ENCODE results near the gene KDM6B. TPM values are rescaled to one million over a fixed set of nuclear protein-coding genes. Genes with fewer than 3 reads are reported as not detected.

KDM6B gene
- polyA plus RNA-seq, 1 donor from 2014 or later: 2.5 TPM

- Histone ChIP-seq H2AFZ (ENCODE audit: low read depth, low read length) (no peak overlapping the region), H4K20me1 (ENCODE audit: insufficient read depth) (no peaks in the 10 kb centered on the region), H3K4me3 (ENCODE audit: low read length) (no peak overlapping the region), H3K9ac (ENCODE audit: low read length) (no peak overlapping the region), H3K27ac (ENCODE audit: low read length) (no peak overlapping the region), H3K9me2 (ENCODE audit: insufficient read depth, low read length) (no peaks in the 10 kb centered on the region), H3K9me3 (ENCODE audit: low read length) (no peaks in the 10 kb centered on the region), H3K4me2 (ENCODE audit: low read length) (no peak overlapping the region), H3F3A (ENCODE audit: insufficient read depth, low read length, poor library complexity, severe bottlenecking) (no peaks in the 10 kb centered on the region), H3K36me3 (ENCODE audit: insufficient read depth, low read length) (no peaks in the 10 kb centered on the region), H3K79me2 (replicated peaks; ENCODE audit: insufficient read depth, low read length) (no peaks in the 10 kb centered on the region), H3K27me3 (ENCODE audit: insufficient read depth, low read depth, low read length) (no peaks in the 10 kb centered on the region)
- TF ChIP-seq SMC3 (conservative IDR thresholded peaks at IDR 0.05; ENCODE audit: poor library complexity): no peak
- TF ChIP-seq EZH2 (IDR thresholded peaks at IDR 0.05; ENCODE audit: borderline replicate concordance, insufficient read depth, low read length, poor library complexity, severe bottlenecking): no peak
- no peak for TF ChIP-seq RAD21 (conservative IDR thresholded peaks at IDR 0.05)
- TF ChIP-seq EP300 (conservative IDR thresholded peaks at IDR 0.05; ENCODE audit: poor library complexity, severe bottlenecking): no peak
- no peak for TF ChIP-seq POLR2AphosphoS5 (IDR thresholded peaks at IDR 0.05)
- TF ChIP-seq MXI1 (conservative IDR thresholded peaks at IDR 0.05; ENCODE audit: poor library complexity, severe bottlenecking): no peak
- no peak for TF ChIP-seq CTCF (IDR thresholded peaks at IDR 0.05; ENCODE audit: poor library complexity, severe bottlenecking)
- no peak for TF ChIP-seq REST (IDR thresholded peaks at IDR 0.05; ENCODE audit: borderline replicate concordance)
- no peak for TF ChIP-seq TAF1 (IDR thresholded peaks at IDR 0.05; ENCODE audit: low read depth)
Observed at GRCh38 chr17:7786866-7787265, 47.2 kb upstream of the KDM6B start.

- no peaks in the 10 kb centered on the region for H3K79me2 ChIP-seq (replicated peaks; ENCODE audit: insufficient read depth, low read length)
- TF ChIP-seq POLR2AphosphoS5 (IDR thresholded peaks at IDR 0.05) (no peak), REST (IDR thresholded peaks at IDR 0.05; ENCODE audit: borderline replicate concordance) (no peak), TAF1 (IDR thresholded peaks at IDR 0.05; ENCODE audit: low read depth) (no peak), RAD21 (conservative IDR thresholded peaks at IDR 0.05) (no peak), MXI1 (conservative IDR thresholded peaks at IDR 0.05; ENCODE audit: poor library complexity, severe bottlenecking) (no peak), EZH2 (IDR thresholded peaks at IDR 0.05; ENCODE audit: borderline replicate concordance, insufficient read depth, low read length, poor library complexity, severe bottlenecking) (no peak), SMC3 (conservative IDR thresholded peaks at IDR 0.05; ENCODE audit: poor library complexity) (no peak), CTCF (IDR thresholded peaks at IDR 0.05; ENCODE audit: poor library complexity, severe bottlenecking) (no peak), EP300 (conservative IDR thresholded peaks at IDR 0.05; ENCODE audit: poor library complexity, severe bottlenecking) (no peak)
- no peaks in the 10 kb centered on the region for H4K20me1 ChIP-seq (ENCODE audit: insufficient read depth)
- no peaks in the 10 kb centered on the region for H3K27me3 ChIP-seq (ENCODE audit: insufficient read depth, low read depth, low read length)
- H2AFZ ChIP-seq (ENCODE audit: low read depth, low read length): no peak overlapping the region
- H3K4me2 ChIP-seq (ENCODE audit: low read length): no peak overlapping the region
- H3K9ac ChIP-seq (ENCODE audit: low read length): no peak overlapping the region
- H3K9me3 ChIP-seq (ENCODE audit: low read length): no peaks in the 10 kb centered on the region
- H3F3A ChIP-seq (ENCODE audit: insufficient read depth, low read length, poor library complexity, severe bottlenecking): no peaks in the 10 kb centered on the region
- H3K9me2 ChIP-seq (ENCODE audit: insufficient read depth, low read length): no peaks in the 10 kb centered on the region
- no peaks in the 10 kb centered on the region for H3K36me3 ChIP-seq (ENCODE audit: insufficient read depth, low read length)
- H3K27ac ChIP-seq (ENCODE audit: low read length): no peak overlapping the region
- no peak overlapping the region for H3K4me3 ChIP-seq (ENCODE audit: low read length)
Observed at GRCh38 chr17:7789131-7789530, 44.9 kb upstream of the KDM6B start.

Data from neural cell (in vitro differentiated cells).